ENCODE results near the gene INHBC.
"Not testable (repeated sequence)": the region's sequence is repeated elsewhere in the genome, so short reads cannot be mapped to it uniquely, and the experiment has no call there.

The INHBC gene

GRCh38 chr12:57487055-57487596, 52.5 kb downstream of the INHBC start:
- DNase-seq (ENCODE audit: low read depth), result no peak

GRCh38 chr12:57487597-57488401, 53.2 kb downstream of the INHBC start, which contains the start of gene MARS1:
TSS of gene MARS1 (plus strand) at chr12:57488068. CDS start at chr12:57488091, 23 bp downstream.
- peak; percentile 98 for DNase-seq (ENCODE audit: low read depth)

- DNase-seq (ENCODE audit: low read depth), result peak; percentile 12
Observed at GRCh38 chr12:57488402-57489156, 54.0 kb downstream of the INHBC start.

- DNase-seq (ENCODE audit: low read depth), result peak; percentile 45
Observed at GRCh38 chr12:57489157-57489641, 54.6 kb downstream of the INHBC start.

GRCh38 chr12:57490126-57490525, 55.5 kb downstream of the INHBC start:
- no peak for DNase-seq (ENCODE audit: low read depth)

- DNase-seq (ENCODE audit: low read depth), result no peak
Observed at GRCh38 chr12:57491393-57492280, 57.1 kb downstream of the INHBC start.

- not testable (repeated sequence) for DNase-seq (ENCODE audit: low read depth)
Observed at GRCh38 chr12:57495051-57495701, 60.6 kb downstream of the INHBC start.

- DNase-seq (ENCODE audit: low read depth), result no peak
Observed at GRCh38 chr12:57496822-57497221, 62.2 kb downstream of the INHBC start.

- DNase-seq (ENCODE audit: low read depth), result no peak
Observed at GRCh38 chr12:57497223-57498131, 62.9 kb downstream of the INHBC start.

- DNase-seq (ENCODE audit: low read depth), result no peak
Observed at GRCh38 chr12:57498132-57498502, 63.5 kb downstream of the INHBC start.

- no peak for DNase-seq (ENCODE audit: low read depth)
Observed at GRCh38 chr12:57498571-57498970, 64.0 kb downstream of the INHBC start.

- no peak for DNase-seq (ENCODE audit: low read depth)
Observed at GRCh38 chr12:57500213-57500612, 65.6 kb downstream of the INHBC start.
